Hepatocyte (in vitro differentiated cells): ENCODE data around the gene LIME1.

Source experiments
- EZH2 ChIP-seq: fragments of 200-600 bp; sonication (generic); IDR thresholded peaks from 2 replicates; pipeline ENCODE4 v1.6.1; 2016; ENCODE audit warnings: antibody characterized with exemption, mild to moderate bottlenecking, borderline replicate concordance
- EZH2phosphoT487 ChIP-seq: fragments of 200-600 bp; sonication (generic); IDR thresholded peaks from one replicate; pipeline ENCODE4 v1.6.1; 2018; ENCODE audit warnings: antibody characterized with exemption, mild to moderate bottlenecking, low read depth, moderate library complexity; ENCODE audit not compliant: unreplicated experiment, severe bottlenecking
- TF ChIP-seq, protein P1 (sequence below): fragments of 200-600 bp; sonication (generic); IDR thresholded peaks from 2 replicates; pipeline ENCODE4 v1.5.1; 2016; ENCODE audit warnings: antibody characterized with exemption, mild to moderate bottlenecking; ENCODE audit not compliant: poor library complexity

DNA sequence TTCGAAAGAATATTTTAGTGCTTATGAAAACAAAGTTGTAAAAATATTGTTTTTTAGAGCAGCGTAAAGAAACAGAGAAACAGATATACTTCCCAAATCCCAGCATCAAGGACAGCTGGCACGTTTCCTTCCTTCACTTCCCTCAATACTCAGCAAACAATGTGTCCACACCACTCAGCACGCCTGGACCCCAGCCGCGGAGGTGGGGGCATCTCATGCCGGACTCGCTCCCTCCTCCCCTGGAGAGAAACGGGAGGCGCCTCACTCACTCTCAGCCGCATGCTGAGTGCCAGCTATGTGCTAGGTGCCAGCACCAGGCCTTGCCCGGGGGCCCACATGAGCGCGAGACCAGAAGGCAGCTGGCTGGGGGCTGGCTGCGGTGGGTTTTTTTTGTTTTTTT is 37.8 kb downstream of the LIME1 start:
- TF ChIP-seq EZH2 (no peak), EZH2phosphoT487 (no peak)
- TF ChIP-seq, protein P1, sequence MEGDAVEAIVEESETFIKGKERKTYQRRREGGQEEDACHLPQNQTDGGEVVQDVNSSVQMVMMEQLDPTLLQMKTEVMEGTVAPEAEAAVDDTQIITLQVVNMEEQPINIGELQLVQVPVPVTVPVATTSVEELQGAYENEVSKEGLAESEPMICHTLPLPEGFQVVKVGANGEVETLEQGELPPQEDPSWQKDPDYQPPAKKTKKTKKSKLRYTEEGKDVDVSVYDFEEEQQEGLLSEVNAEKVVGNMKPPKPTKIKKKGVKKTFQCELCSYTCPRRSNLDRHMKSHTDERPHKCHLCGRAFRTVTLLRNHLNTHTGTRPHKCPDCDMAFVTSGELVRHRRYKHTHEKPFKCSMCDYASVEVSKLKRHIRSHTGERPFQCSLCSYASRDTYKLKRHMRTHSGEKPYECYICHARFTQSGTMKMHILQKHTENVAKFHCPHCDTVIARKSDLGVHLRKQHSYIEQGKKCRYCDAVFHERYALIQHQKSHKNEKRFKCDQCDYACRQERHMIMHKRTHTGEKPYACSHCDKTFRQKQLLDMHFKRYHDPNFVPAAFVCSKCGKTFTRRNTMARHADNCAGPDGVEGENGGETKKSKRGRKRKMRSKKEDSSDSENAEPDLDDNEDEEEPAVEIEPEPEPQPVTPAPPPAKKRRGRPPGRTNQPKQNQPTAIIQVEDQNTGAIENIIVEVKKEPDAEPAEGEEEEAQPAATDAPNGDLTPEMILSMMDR: no peak
